Thyroid gland (tissue), 4 donors: ENCODE results near the gene NAV2.

Experiments used
- CTCF ChIP-seq, 6 experiments: fragments of 200-600 bp in 3 of 6; fragments of 450-650 bp in 3 of 6; sonication (generic) in 3 of 6; IDR thresholded peaks; one replicate each; pipeline ENCODE4 v1.5.1; 2016 to 2019; ENCODE audit warnings: antibody characterized with exemption in 6 of 6, mild to moderate bottlenecking in 2 of 6, inconsistent platforms in 1 of 6, moderate library complexity in 1 of 6
- POLR2A ChIP-seq, 2 donors: fragments of 450-650 bp; IDR thresholded peaks; one replicate each; pipeline ENCODE4 v1.6.1; 2017; ENCODE audit warnings: antibody characterized with exemption in 2 of 2, mild to moderate bottlenecking in 2 of 2, moderate library complexity in 1 of 2

GRCh38 chr11:19763330-19763729, 50.7 kb downstream of the NAV2 start:
- TF ChIP-seq CTCF (IDR thresholded peaks at IDR 0.05) (no peak), POLR2A (IDR thresholded peaks at IDR 0.05) (no peak)
